ENCODE measurements around the gene ARG1.
A peak's percentile ranks its signal among the peaks of the same experiment; 100 is the strongest.

Gene ARG1

GRCh38 chr6:131561925-131562707 is 10.9 kb upstream of the ARG1 start:
- DNase-seq (ENCODE audit: low spot score in 2 of 2): no peak
- Mint-ChIP-seq H3K4me3 (no peak overlapping the region), H3K36me3 (no peaks in the 10 kb centered on the region)

DNA sequence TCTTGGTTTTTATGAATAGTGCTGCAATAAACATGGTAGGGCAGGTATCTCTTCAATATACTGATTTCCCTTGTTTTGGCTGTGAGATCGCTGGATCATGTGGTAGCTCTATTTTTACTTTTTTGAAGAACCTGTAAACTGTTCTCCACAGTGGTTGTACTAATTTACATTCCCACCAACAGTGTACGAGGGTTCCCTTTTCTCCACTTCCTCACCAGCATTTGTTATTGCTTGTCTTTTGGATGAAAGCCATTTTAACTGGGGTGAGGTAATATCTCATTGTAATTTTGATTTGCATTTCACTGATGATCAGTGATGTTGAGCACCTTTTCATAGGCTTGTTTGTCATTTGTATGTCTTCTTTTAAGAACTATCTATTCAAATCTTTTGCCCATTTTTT is 8.0 kb upstream of the ARG1 start:
- DNase-seq (ENCODE audit: low spot score in 2 of 2) (no peak), ATAC-seq (no peak)
- Mint-ChIP-seq H3K9me3 (no peaks in the 10 kb centered on the region), H3K27ac (no peak overlapping the region), H3K4me3 (no peak overlapping the region), H3K4me1 (no peaks in the 10 kb centered on the region), H3K36me3 (no peaks in the 10 kb centered on the region)

More at GRCh38 chr6:131561925-131562707, 10.9 kb upstream of the ARG1 start:
- Mint-ChIP-seq H3K4me1 (no peaks in the 10 kb centered on the region), H3K27ac (no peak overlapping the region), H3K9me3 (no peaks in the 10 kb centered on the region)
- ATAC-seq: no peak

- no peak for ATAC-seq
- Mint-ChIP-seq H3K36me3 (no peaks in the 10 kb centered on the region), H3K9me3 (no peaks in the 10 kb centered on the region), H3K27ac (no peak overlapping the region), H3K4me1 (no peaks in the 10 kb centered on the region), H3K4me3 (no peak overlapping the region)
- DNase-seq (ENCODE audit: low spot score in 2 of 2): no peak
These were observed 4.3 kb upstream of the ARG1 start for GRCh38 chr6:131568726-131569125.

DNA sequence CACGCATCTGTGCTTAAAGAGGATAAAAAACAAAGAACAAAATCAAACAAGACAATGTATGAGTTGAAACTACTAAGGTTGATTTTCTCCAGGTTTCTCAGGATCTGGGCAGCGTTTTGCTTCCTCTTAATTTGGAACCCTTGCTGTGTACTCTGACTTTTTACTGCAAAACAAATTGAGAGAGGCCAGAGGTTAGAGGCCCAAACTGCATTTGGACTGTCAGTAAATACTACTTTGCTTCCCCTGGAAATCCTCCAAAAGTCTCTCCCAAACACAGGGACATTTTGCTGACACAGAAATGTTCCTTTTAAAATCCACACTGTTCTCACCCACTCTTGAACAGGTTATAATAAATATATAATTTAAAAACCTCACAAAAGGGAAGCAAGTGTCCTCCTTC is 1.1 kb downstream of the ARG1 start:
- DNase-seq (ENCODE audit: low spot score in 2 of 2) (no peak), ATAC-seq (no peak)
- H3K27ac Mint-ChIP-seq: no peak overlapping the region
- no peak overlapping the region for H3K4me3 Mint-ChIP-seq
- H3K36me3 Mint-ChIP-seq: peaks cover 17% of the 10 kb centered on the region
- no peaks in the 10 kb centered on the region for H3K4me1 Mint-ChIP-seq
- H3K9me3 Mint-ChIP-seq: no peaks in the 10 kb centered on the region

GRCh38 chr6:131574686-131575085 is 1.7 kb downstream of the ARG1 start:
- peaks cover 22% of the 10 kb centered on the region for H3K36me3 Mint-ChIP-seq
- H3K9me3 Mint-ChIP-seq: no peaks in the 10 kb centered on the region
- no peak overlapping the region for H3K4me3 Mint-ChIP-seq
- ATAC-seq (no peak), DNase-seq (ENCODE audit: low spot score in 2 of 2) (no peak)
- no peaks in the 10 kb centered on the region for H3K4me1 Mint-ChIP-seq
- H3K27ac Mint-ChIP-seq: no peak overlapping the region

DNA sequence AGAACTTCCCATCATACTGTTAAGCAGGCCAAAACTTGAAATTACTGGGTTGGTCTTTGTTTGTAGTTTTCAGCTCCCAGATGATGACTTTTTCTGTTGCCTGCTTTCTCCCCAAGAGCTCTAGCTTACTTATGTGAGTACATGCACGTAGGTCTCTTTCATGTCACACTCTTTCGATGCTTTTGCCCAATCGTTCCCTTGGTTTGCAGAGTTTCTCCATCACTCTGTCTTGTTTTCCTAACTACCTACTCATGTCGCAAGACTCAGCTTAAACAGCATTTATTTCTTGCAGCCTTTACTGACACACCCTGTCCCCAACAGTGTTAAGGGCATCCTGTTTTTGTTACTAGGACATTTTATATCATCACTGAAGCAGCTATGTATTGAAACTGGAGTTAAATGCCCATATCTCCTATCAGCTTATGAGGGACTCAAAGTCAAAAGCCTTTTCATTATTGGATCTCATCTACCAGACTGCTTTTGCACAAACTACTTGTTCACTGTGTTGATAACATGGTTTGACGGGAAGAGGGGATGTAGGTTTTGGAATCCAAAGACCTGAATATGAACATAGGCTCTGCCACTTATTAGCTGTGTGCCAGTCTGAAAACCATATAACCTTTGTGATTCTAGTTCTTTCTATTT is 2.9 kb downstream of the ARG1 start:
- H3K27ac Mint-ChIP-seq: no peak overlapping the region
- DNase-seq (ENCODE audit: low spot score in 2 of 2) (no peak), ATAC-seq (no peak)
- no peak overlapping the region for H3K4me3 Mint-ChIP-seq
- H3K36me3 Mint-ChIP-seq: peaks cover 35% of the 10 kb centered on the region
- no peaks in the 10 kb centered on the region for H3K9me3 Mint-ChIP-seq
- no peaks in the 10 kb centered on the region for H3K4me1 Mint-ChIP-seq

GRCh38 chr6:131581523-131581922 is 8.5 kb downstream of the ARG1 start:
- H3K27ac Mint-ChIP-seq: no peak overlapping the region
- H3K9me3 Mint-ChIP-seq: no peaks in the 10 kb centered on the region
- no peaks in the 10 kb centered on the region for H3K4me1 Mint-ChIP-seq
- DNase-seq (ENCODE audit: low spot score in 2 of 2): no peak
- H3K4me3 Mint-ChIP-seq: no peak overlapping the region
- ATAC-seq: no peak
- H3K36me3 Mint-ChIP-seq: peaks cover 80% of the 10 kb centered on the region

- H3K4me3 Mint-ChIP-seq: no peak overlapping the region
- DNase-seq (ENCODE audit: low spot score in 2 of 2) (no peak), ATAC-seq (no peak)
- no peak overlapping the region for H3K27ac Mint-ChIP-seq
- peaks cover 89% of the 10 kb centered on the region for H3K36me3 Mint-ChIP-seq
- no peaks in the 10 kb centered on the region for H3K9me3 Mint-ChIP-seq
- H3K4me1 Mint-ChIP-seq: no peaks in the 10 kb centered on the region
These were observed 13.5 kb downstream of the ARG1 start for GRCh38 chr6:131586543-131586942.

DNA sequence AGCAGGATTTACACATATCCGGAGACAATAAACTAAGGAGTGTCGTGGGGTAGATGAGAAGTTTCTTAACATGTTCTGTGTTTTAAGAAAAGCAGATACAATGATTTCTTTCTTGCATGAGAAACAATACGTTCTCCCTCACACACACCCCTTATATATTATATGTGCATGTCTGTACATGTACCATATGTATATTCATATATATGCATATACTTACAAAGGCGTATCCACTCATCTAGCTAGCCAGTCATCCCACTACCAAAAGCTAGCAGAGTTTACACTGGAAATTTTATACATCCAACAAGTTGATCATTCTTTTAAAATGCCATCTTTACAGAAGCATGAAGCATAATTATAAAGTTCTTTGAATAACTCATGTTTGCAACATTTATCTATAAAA is 14.9 kb downstream of the ARG1 start:
- peaks cover 90% of the 10 kb centered on the region for H3K36me3 Mint-ChIP-seq
- no peak overlapping the region for H3K27ac Mint-ChIP-seq

DNA sequence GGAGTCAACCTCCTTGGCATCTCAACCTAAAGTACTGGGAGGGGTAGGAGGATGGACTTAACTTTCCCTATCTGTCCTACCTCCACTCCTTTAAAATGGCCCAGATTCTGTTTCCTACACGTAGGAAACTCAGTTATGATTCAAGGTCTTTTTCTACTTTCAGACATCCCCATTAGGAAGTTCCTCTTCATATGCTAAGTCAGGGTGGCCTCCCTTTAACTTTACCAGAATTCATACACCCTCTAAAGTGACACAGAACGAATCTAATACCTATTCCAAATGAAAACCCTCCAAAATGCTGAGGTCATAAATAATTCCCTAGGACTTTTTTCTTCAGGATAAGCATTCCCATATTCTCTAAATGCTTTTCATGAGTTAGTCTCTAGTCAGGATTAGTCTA is 15.6 kb downstream of the ARG1 start:
- Mint-ChIP-seq H3K4me3 (no peak overlapping the region), H3K36me3 (peaks cover 97% of the 10 kb centered on the region), H3K4me1 (no peaks in the 10 kb centered on the region), H3K27ac (peak overlapping the region; percentile 55), H3K9me3 (no peaks in the 10 kb centered on the region)
- DNase-seq (ENCODE audit: low spot score in 2 of 2) (no peak), ATAC-seq (no peak)

More for the DNA sequence above, 14.9 kb downstream of the ARG1 start:
- no peaks in the 10 kb centered on the region for H3K4me1 Mint-ChIP-seq
- no peak for ATAC-seq
- H3K4me3 Mint-ChIP-seq: no peak overlapping the region
- H3K9me3 Mint-ChIP-seq: no peaks in the 10 kb centered on the region
- DNase-seq (ENCODE audit: low spot score in 2 of 2): no peak

DNA sequence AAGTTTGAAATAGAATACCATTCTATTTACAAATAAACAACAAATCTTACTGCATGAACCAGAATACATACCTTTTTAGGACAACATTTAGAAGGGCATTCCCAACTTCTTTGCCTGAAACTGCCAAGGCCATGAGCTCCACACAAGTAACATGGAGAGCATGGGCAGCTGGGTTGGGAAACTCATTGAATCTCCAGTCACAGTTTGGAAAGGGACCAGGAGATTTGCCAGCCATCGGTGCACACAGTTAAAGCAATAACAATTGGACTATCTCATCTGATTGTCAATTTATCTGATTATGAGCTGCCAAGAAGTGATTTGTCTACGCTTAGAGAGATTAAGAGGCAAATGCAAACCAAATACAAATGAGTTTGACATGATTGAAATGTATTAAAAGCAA is 19.9 kb downstream of the ARG1 start:
- DNase-seq (ENCODE audit: low spot score in 2 of 2) (no peak), ATAC-seq (no peak)
- Mint-ChIP-seq H3K27ac (no peak overlapping the region), H3K36me3 (peaks cover 100% of the 10 kb centered on the region), H3K4me1 (no peaks in the 10 kb centered on the region), H3K4me3 (no peak overlapping the region), H3K9me3 (no peaks in the 10 kb centered on the region)

- Mint-ChIP-seq H3K4me3 (no peak overlapping the region), H3K27ac (no peak overlapping the region), H3K36me3 (peaks cover 100% of the 10 kb centered on the region), H3K9me3 (no peaks in the 10 kb centered on the region), H3K4me1 (no peaks in the 10 kb centered on the region)
- DNase-seq (ENCODE audit: low spot score in 2 of 2) (no peak), ATAC-seq (no peak)
These were observed 21.0 kb downstream of the ARG1 start for GRCh38 chr6:131594074-131594473.

- peaks cover 100% of the 10 kb centered on the region for H3K36me3 Mint-ChIP-seq
- H3K4me1 Mint-ChIP-seq: no peaks in the 10 kb centered on the region
- DNase-seq (ENCODE audit: low spot score in 2 of 2): no peak
- H3K27ac Mint-ChIP-seq: no peak overlapping the region
- no peaks in the 10 kb centered on the region for H3K9me3 Mint-ChIP-seq
- H3K4me3 Mint-ChIP-seq: no peak overlapping the region
- no peak for ATAC-seq
These were observed 24.4 kb downstream of the ARG1 start for GRCh38 chr6:131597446-131597845.

DNA sequence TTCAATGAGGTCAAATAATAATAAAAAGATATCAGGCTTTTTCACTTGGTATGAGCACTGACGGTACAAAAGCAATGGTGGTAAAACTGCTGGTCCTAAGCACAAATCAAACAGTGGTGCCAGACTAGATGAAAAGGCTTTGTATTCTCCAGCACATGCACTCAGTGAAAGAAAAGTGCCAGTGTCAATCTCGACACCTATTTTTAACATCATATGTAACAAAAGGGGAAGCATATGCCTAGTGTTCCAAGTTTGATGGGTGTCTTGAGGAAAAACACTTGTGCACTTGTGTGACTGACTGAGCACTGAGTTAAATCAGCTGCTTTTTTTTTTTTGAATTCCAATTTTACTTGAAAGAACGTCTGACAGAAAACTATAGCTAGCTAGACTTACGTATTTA is 27.7 kb downstream of the ARG1 start:
- H3K9me3 Mint-ChIP-seq: no peaks in the 10 kb centered on the region
- H3K4me3 Mint-ChIP-seq: no peak overlapping the region
- DNase-seq (ENCODE audit: low spot score in 2 of 2): no peak
- H3K36me3 Mint-ChIP-seq: peaks cover 100% of the 10 kb centered on the region
- no peak overlapping the region for H3K27ac Mint-ChIP-seq
- no peaks in the 10 kb centered on the region for H3K4me1 Mint-ChIP-seq
- no peak for ATAC-seq

- H3K4me1 Mint-ChIP-seq: no peaks in the 10 kb centered on the region
- H3K9me3 Mint-ChIP-seq: no peaks in the 10 kb centered on the region
- ATAC-seq (peak; percentile 47), DNase-seq (ENCODE audit: low spot score in 2 of 2) (no peak)
- H3K4me3 Mint-ChIP-seq: no peak overlapping the region
- H3K36me3 Mint-ChIP-seq: peaks cover 100% of the 10 kb centered on the region
- no peak overlapping the region for H3K27ac Mint-ChIP-seq
These were observed 29.8 kb downstream of the ARG1 start for GRCh38 chr6:131602781-131603312.

GRCh38 chr6:131613296-131613925 is 40.4 kb downstream of the ARG1 start:
- no peak overlapping the region for H3K4me3 Mint-ChIP-seq
- no peak for DNase-seq (ENCODE audit: low spot score in 2 of 2)
- no peak overlapping the region for H3K27ac Mint-ChIP-seq
- no peak for ATAC-seq
- no peaks in the 10 kb centered on the region for H3K9me3 Mint-ChIP-seq
- H3K4me1 Mint-ChIP-seq: no peaks in the 10 kb centered on the region
- H3K36me3 Mint-ChIP-seq: peaks cover 98% of the 10 kb centered on the region
